HG03060 (cell line): ENCODE results near the gene ZSCAN9.

Experiments
- ATAC-seq: cut with Tn5 transposase; IDR thresholded peaks from one replicate; pipeline ENCODE4 v1.9.1; 2021; ENCODE audit warnings: low read depth, moderate number of reproducible peaks; ENCODE audit not compliant: unreplicated experiment

Gene ZSCAN9

GRCh38 chr6:28266563-28266961, 41.5 kb downstream of the ZSCAN9 start:
- ATAC-seq = no peak

DNA sequence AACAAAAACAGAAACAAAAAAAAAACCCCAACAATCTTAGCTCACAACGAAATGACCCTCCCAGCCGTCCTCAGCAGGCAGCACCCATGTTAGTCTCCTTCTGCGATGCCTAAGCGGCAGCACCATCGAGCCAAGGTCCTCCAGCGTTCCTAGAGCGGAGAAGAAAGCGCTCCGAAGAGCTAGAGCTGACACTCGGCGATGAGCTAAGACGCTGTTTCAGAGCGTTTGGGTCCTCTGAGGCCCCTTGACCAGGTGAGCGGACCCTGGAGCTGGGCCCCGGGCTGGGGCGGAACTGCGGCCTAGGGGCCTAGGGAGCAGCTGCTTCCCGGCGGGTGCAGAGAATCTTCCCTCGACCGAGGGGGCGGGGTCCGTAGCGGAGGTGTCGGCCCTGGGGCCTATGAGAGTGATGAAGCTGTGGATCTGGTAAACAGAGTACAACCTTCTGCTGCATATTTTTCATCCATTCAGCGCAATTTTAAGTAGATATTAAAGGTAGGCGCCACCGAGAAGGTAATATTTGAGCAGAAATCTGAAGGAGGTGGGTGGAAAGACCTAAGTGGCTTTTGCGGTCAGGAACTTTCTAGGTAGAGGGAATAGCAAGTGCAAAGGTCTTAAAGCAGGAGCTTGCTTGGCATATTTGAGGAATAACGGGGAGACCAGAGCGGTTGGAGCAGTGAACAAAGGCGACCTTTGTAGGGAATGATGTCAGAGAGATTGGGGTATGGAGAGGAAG, 42.1 kb downstream of the ZSCAN9 start, which contains the start of gene ZSCAN26:
Gene ZSCAN26 (plus strand): TSS at position 182 of the 733 bp plus-strand sequence. CDS start 4,777 bp downstream, outside the sequence.
- peak; percentile 58 for ATAC-seq

GRCh38 chr6:28267695-28268059, 42.6 kb downstream of the ZSCAN9 start:
- no peak for ATAC-seq

GRCh38 chr6:28269492-28269891, 44.4 kb downstream of the ZSCAN9 start:
- no peak for ATAC-seq

DNA sequence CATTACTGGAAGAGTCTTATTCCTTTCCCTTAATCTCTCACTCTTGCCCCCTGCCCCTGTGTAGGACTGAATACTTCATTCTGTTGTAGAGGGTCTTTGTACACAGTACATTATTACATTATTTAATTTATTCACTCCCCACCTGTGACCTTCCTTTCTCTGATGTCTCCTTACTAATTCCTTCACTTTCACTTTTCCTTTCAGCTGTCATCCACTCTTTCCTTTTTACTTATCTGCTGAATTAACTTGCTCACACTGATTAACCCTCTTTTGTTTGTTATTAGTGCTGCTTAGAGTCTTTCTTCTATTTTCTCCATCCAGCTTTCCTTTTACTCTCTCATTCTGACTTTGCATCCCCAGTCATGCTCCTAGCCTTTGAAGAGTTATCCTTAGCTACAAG, 49.8 kb downstream of the ZSCAN9 start:
- ATAC-seq = no peak

- ATAC-seq = no peak
Measured at GRCh38 chr6:28277746-28278145, 52.7 kb downstream of the ZSCAN9 start.

DNA sequence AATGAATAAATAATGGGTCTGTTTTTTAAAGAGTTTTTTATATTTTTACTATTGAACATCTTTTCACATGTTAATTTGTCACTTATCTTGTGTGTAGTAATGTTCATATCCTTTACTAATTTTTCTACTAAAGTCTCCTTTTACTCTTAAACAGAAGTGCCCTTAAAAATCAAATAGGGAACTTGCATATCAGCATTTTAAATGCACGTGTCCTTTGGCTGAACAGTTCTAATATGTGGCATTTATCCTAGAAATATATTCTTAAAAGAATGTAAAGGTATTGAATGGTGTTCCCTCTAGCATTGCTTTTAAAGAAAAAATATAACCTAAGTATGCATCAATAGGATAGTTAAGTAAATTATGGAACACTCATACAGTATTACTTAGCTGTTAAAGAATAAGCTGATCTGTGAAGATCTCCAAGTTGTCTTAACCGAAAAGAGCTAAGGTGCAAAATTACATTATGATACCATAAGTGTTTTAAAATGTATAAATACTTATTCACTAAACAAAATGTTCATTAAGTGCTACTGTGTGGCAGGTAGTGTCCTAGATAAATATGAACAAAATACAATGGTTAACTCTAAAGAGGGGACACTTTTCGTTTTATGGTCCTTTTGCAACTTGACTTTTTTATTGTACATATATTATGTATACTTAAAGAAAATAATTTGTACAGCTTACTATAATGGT, 55.7 kb downstream of the ZSCAN9 start:
- no peak for ATAC-seq

DNA sequence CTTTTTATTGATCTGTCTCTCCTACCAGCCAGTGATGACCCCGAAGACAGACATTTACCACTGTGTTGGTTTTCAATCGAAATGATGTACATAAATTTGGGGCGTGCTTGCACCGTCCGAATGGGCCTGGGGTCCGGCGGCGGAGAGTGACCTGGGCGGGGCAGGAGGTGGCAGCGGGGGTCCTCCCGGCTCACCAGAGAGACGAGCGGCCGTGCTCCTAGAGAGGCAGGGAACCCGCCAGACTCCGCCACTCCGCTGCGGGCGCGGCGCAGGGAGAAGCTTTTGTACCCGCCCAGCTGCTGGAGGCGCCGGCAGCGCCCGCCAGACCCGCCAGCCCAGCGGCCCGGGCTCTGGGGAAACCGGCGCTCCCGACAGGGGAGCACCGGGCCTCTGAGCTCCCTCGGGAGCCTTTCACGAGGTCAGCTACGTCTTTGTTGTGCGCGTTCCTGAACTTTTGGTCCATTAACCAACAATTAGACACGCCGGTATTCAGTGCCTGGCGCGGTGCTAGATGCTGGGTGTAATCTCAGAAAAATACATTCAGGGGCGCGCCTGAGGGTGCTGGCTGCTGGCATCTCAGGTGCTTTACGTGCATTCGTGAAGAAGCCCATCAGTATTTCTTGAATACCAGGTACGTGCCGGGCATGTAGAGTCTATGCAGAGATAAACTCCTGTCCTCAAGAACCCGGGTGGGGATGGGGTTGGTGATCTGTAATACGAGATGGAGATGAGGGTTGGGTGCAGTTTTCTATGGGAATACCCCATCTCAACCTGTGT, 56.4 kb downstream of the ZSCAN9 start, which contains the start of gene PGBD1:
Gene PGBD1 (plus strand): TSS at position 285 of the 777 bp plus-strand sequence. CDS start 2,242 bp downstream, outside the sequence.
- ATAC-seq = no peak

- no peak for ATAC-seq
Measured at GRCh38 chr6:28282926-28283325, 57.9 kb downstream of the ZSCAN9 start.
